Subcutaneous adipose tissue (tissue), 4 donors: ENCODE measurements around the gene NPHP4. TPM values are rescaled to one million over a fixed set of nuclear protein-coding genes. Genes with fewer than 3 reads are reported as not detected.

ENCODE experiments used
- CTCF ChIP-seq: fragments of 450-650 bp; IDR thresholded peaks from one replicate; pipeline ENCODE4 v1.5.1; 2016; ENCODE audit warnings: low read depth, mild to moderate bottlenecking, control low read depth, antibody characterized with exemption, moderate library complexity
- total RNA-seq, 4 donors: library from RNA; depleted of rRNA; stranded (reverse); fragments of >200 nt; gene quantifications; one replicate each; pipeline ENCODE4 v1.1.0, GENCODE V29; 2016

The NPHP4 gene
- total RNA-seq, 4 donors from 2014 or later, result 7.3 to 11.9 (median 9.5) TPM

- no peak for TF ChIP-seq CTCF
Measured at GRCh38 chr1:5833911-5834310, 158.3 kb downstream of the NPHP4 start.

- TF ChIP-seq CTCF, result no peak
Measured at GRCh38 chr1:5832916-5833895, 159.0 kb downstream of the NPHP4 start.

DNA sequence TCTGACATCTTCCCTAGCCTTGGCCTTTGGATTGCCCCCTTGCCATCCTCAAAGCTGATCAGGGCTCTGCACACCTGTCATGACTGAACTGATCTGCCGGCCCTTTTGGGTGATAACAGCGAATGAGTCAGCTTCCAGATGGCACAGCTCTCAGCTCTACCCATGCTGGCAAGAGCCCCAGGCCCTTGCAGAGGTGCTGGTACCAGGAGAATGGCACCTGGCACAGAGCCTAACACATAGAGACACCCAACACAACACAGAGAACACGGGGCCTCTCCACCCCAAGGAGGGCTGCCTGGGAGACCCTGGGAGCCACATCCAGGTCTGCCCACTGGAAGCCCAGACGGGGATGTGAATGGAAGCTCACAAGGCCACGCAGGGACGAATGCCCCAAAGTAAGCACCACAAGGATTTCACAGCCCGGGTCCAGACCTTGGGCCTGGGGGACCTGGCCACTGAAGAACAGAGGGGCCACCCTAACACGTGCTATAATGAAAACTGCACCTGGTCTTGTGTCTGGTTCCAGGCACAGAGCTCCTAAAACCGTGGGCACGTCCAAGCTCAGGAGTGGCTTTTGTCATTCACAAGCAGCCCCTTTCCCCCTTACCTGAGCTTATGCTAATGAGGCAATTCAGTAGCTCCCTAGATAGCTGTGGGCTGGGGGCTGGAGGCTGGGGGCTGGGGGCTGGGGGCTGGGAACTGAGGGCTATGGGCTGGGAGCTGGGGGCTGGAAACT is 160.5 kb downstream of the NPHP4 start:
- TF ChIP-seq CTCF, result no peak

DNA sequence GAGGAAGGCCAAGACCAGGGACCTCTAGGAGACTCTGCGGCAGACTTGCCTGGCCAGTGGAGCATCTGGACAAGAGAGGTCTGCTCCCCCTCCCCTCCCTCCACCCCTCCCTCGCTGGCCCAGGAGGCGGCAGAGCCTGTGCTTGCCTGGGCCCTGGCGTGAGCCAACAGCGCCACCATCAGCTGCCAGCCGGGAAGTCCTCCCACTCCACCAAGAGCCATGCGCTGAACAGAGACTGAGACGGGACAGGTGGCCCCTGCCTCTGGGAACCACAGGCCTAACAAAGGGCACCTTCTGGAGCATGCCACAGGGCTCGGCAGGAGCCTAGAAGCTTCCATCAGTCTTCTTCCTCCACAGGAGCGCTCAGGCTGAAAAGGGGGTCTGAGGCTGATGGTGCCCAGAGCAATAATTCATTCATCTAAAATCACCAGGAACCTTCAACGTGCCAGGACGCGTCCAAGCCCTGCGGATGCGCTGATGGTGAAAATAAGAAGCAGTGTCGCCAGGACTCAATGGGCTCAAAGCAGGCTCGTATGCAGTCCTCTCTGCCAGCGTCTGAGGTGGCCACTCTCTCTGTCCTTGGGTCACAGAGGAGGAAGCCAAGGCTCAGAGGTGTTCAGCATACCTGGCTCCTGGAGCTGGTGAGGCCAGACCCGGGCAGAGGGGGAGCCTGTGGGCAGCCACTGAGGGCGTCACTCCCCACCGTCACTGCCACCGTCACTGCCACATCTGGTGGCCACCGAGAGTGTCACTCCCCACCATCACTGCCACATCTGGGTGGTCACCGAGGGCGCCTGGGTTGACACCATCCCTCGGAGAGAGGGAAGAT is 161.2 kb downstream of the NPHP4 start:
- TF ChIP-seq CTCF, result no peak

DNA sequence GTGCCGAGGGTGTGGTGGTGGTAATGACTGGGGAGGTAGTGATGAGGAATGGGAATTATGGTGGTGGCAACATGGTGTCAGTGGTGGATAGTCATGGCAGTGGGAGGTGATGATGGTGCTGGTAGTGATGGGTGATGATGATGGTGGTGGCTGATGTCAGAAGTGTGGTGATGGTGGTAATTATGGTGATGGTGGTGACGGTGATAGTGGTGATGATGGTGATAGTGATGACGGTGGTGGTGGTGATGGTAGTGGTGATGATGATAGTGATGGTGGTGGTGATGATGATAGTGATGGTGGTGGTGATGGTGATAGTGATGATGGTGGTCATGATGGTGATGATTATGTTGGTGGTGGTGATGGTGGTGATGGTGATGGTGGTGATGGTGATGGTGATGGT is 162.8 kb downstream of the NPHP4 start:
- TF ChIP-seq CTCF, result no peak

- TF ChIP-seq CTCF, result no peak
Measured at GRCh38 chr1:5828308-5828935, 163.8 kb downstream of the NPHP4 start.
